ENCODE data around the gene UQCR11.

The UQCR11 gene

GRCh38 chr19:1563251-1563650, 42.0 kb downstream of the UQCR11 start:
- no peak for DNase-seq

- DNase-seq: no peak
These were observed 43.9 kb downstream of the UQCR11 start for GRCh38 chr19:1561236-1561842.

GRCh38 chr19:1560286-1560882, 44.9 kb downstream of the UQCR11 start:
- no peak for DNase-seq

GRCh38 chr19:1558552-1558951, 46.7 kb downstream of the UQCR11 start:
- DNase-seq: no peak

GRCh38 chr19:1556390-1557070, 48.7 kb downstream of the UQCR11 start:
- no peak for DNase-seq

- no peak for DNase-seq
These were observed 49.5 kb downstream of the UQCR11 start for GRCh38 chr19:1555487-1556389.

GRCh38 chr19:1554968-1555367, 50.3 kb downstream of the UQCR11 start:
- DNase-seq: no peak

- DNase-seq: no peak
These were observed 51.8 kb downstream of the UQCR11 start for GRCh38 chr19:1553415-1553814.

GRCh38 chr19:1551068-1552040, 53.9 kb downstream of the UQCR11 start:
- DNase-seq: no peak

GRCh38 chr19:1549332-1549945, 55.8 kb downstream of the UQCR11 start:
- no peak for DNase-seq
